Fibroblast of lung (primary cell): Measurements from ENCODE around the gene RXRA. TPM values are rescaled to one million over a fixed set of nuclear protein-coding genes. Genes with fewer than 3 reads are reported as not detected.

Source experiments
- DNase-seq, 2 donors: peaks; one replicate each; pipeline versions ENCODE4 v3.0.0 to v3.0.0-alpha.2; 2010; ENCODE audit warnings: low read depth in 2 of 2
- H2AFZ ChIP-seq: 2 replicates; pipeline ENCODE4 v1.5.1; 2012; ENCODE audit warnings: low read length, control low read depth, inconsistent platforms
- H3K27ac ChIP-seq: 2 replicates; pipeline ENCODE4 v1.5.1; 2011; ENCODE audit warnings: low read length, control low read depth; ENCODE audit not compliant: insufficient read depth
- H3K27me3 ChIP-seq: 2 replicates; pipeline ENCODE4 v1.5.1; 2011; ENCODE audit warnings: mild to moderate bottlenecking, low read length; ENCODE audit not compliant: control insufficient read depth, insufficient read depth
- H3K36me3 ChIP-seq: 2 replicates; pipeline ENCODE4 v1.5.1; 2011; ENCODE audit warnings: low read length; ENCODE audit not compliant: control insufficient read depth, insufficient read depth
- H3K4me1 ChIP-seq: 2 replicates; pipeline ENCODE4 v1.5.1; 2011; ENCODE audit warnings: low read length; ENCODE audit not compliant: control insufficient read depth, insufficient read depth; ENCODE audit errors: extremely low read depth
- H3K4me2 ChIP-seq: 2 replicates; pipeline ENCODE4 v1.5.1; 2011; ENCODE audit warnings: low read length, control low read depth; ENCODE audit not compliant: insufficient read depth; ENCODE audit errors: extremely low read depth
- H3K4me3 ChIP-seq, 4 experiments: fragments of 200-600 bp in 1 of 4; sonication (generic) in 1 of 4; replicated peaks in 1 of 4; 2 replicates each; pipeline ENCODE4 v1.5.1; 2011 to 2016; ENCODE audit warnings: low read length in 4 of 4, low read depth in 3 of 4, mild to moderate bottlenecking in 3 of 4, control low read depth in 2 of 4, inconsistent platforms in 1 of 4, mixed read lengths in 1 of 4; ENCODE audit not compliant: insufficient read depth in 1 of 4; ENCODE audit errors: control extremely low read depth in 1 of 4
- H3K79me2 ChIP-seq: 2 replicates; pipeline ENCODE4 v1.5.1; 2012; ENCODE audit warnings: mild to moderate bottlenecking, low read length, inconsistent platforms; ENCODE audit not compliant: control insufficient read depth, insufficient read depth
- H3K9ac ChIP-seq: 2 replicates; pipeline ENCODE4 v1.5.1; 2011; ENCODE audit warnings: mild to moderate bottlenecking, low read length, control low read depth; ENCODE audit not compliant: insufficient read depth
- H3K9me3 ChIP-seq: 2 replicates; pipeline ENCODE4 v1.5.1; 2012; ENCODE audit warnings: low read depth, low read length; ENCODE audit not compliant: control insufficient read depth, insufficient read depth
- H4K20me1 ChIP-seq: 2 replicates; pipeline ENCODE4 v1.5.1; 2011; ENCODE audit warnings: low read length; ENCODE audit not compliant: control insufficient read depth, insufficient read depth; ENCODE audit errors: extremely low read depth
- EZH2 ChIP-seq: IDR thresholded peaks from 2 replicates; pipeline ENCODE4 v1.5.1; 2012; ENCODE audit warnings: low read length, control low read depth, mild to moderate bottlenecking; ENCODE audit errors: missing control alignments
- polyA plus RNA-seq, 2 donors: library from polyadenylated mRNA; depleted of rRNA in 1 of 2; stranded (reverse) in 1 of 2; unstranded in 1 of 2; fragments of >200 nt; gene quantifications; 2 replicates each; pipeline ENCODE4 v1.2.1, GENCODE V29; 2011 to 2012; ENCODE audit warnings: missing spikeins in 1 of 2
- total RNA-seq: library from RNA; depleted of rRNA; stranded (reverse); fragments of >200 nt; gene quantifications from 2 replicates; pipeline ENCODE4 v1.2.1, GENCODE V29; 2014
- TF ChIP-seq, protein P1 (sequence below), 2 donors: IDR thresholded peaks in 1 of 2; conservative IDR thresholded peaks in 1 of 2; 1 replicate in 1 of 2; 2 replicates in 1 of 2; pipeline ENCODE4 v1.5.1; 2011 to 2012; ENCODE audit warnings: low read length in 2 of 2, control low read depth in 1 of 2, inconsistent platforms in 1 of 2, low read depth in 1 of 2, mild to moderate bottlenecking in 1 of 2

Gene RXRA
- total and polyA plus RNA-seq, 2 donors (not counting 1 experiment from before 2014, with no cell fraction given): 13.3 to 14.9 TPM

DNA sequence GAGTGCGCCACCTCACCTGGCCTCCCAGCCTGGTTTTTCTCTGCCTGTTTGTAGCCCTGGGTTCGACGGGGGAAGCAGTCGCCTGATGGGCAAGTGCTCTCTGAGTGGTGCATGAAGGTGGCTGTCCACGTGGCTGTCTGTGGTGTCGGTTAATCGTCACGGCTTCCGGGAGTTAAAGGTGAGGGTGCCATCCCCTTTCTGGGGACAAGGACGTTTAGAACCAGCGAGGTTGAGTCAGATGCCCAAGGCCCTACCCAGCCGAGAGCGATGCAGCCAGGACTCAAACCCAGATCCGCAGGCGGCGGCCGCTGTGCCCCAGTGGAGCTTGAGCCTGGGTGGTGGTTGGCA is 47.7 kb downstream of the RXRA start:
- H3K9me3 ChIP-seq: no peaks in the 10 kb centered on the region
- no peak overlapping the region for H2AFZ ChIP-seq
- no peaks in the 10 kb centered on the region for H3K36me3 ChIP-seq
- no peak overlapping the region for H3K27ac ChIP-seq
- peaks cover 15% of the 10 kb centered on the region for H3K4me1 ChIP-seq
- no peak overlapping the region for H3K4me2 ChIP-seq
- no peak overlapping the region for H3K9ac ChIP-seq
- no peak overlapping the region for H3K4me3 ChIP-seq
- peaks cover 23% of the 10 kb centered on the region for H3K79me2 ChIP-seq
- no peaks in the 10 kb centered on the region for H4K20me1 ChIP-seq
- no peaks in the 10 kb centered on the region for H3K27me3 ChIP-seq
- no peak for TF ChIP-seq EZH2
- TF ChIP-seq, protein P1, sequence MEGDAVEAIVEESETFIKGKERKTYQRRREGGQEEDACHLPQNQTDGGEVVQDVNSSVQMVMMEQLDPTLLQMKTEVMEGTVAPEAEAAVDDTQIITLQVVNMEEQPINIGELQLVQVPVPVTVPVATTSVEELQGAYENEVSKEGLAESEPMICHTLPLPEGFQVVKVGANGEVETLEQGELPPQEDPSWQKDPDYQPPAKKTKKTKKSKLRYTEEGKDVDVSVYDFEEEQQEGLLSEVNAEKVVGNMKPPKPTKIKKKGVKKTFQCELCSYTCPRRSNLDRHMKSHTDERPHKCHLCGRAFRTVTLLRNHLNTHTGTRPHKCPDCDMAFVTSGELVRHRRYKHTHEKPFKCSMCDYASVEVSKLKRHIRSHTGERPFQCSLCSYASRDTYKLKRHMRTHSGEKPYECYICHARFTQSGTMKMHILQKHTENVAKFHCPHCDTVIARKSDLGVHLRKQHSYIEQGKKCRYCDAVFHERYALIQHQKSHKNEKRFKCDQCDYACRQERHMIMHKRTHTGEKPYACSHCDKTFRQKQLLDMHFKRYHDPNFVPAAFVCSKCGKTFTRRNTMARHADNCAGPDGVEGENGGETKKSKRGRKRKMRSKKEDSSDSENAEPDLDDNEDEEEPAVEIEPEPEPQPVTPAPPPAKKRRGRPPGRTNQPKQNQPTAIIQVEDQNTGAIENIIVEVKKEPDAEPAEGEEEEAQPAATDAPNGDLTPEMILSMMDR (conservative IDR thresholded peaks at IDR 0.05 in 1 of 2, IDR thresholded peaks at IDR 0.05 in 1 of 2; ENCODE audit: low read depth in 1 of 2, low read length in 2 of 2): no peak
- no peak for DNase-seq

DNA sequence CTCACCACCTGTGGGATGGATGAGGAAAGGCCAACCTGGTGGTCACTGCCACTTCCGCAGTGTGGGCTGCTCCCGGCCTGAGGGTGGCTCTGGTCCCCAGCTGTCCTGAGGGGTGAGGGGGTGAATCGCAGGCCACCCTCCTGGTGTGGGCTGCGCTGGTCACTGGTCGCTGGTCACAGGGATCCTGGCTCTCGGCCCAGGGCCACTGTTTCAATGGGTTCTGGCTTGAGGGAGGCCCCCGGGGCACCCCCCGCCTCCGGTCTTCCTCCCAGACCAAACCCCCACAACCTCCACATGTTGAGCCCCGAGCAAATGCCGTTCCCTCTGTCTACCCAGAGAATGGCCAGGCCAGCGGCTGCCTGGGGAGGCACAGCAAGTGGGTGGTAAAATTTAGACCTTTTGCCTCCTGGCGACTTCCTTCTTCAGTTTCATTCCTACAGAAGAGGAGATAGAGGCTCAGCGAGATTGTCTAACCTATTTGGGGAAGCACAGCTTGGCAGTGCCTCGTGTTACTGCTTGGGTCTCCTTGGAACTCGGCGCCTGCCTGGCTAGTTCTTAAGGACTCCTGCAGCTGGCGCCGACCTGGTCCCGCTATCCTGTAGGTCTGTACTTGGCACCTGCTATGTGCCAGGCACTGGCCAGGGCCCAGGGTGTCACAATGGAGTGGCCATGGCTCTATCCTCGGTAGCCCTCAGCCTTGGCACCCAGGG is 48.2 kb downstream of the RXRA start:
- no peaks in the 10 kb centered on the region for H3K9me3 ChIP-seq
- H3K79me2 ChIP-seq: peaks cover 22% of the 10 kb centered on the region
- TF ChIP-seq, protein P1 (conservative IDR thresholded peaks at IDR 0.05 in 1 of 2, IDR thresholded peaks at IDR 0.05 in 1 of 2; ENCODE audit: low read depth in 1 of 2, low read length in 2 of 2): no peak
- no peak for TF ChIP-seq EZH2
- no peaks in the 10 kb centered on the region for H3K27me3 ChIP-seq
- H4K20me1 ChIP-seq: no peaks in the 10 kb centered on the region
- H3K27ac ChIP-seq: no peak overlapping the region
- peaks cover 15% of the 10 kb centered on the region for H3K4me1 ChIP-seq
- no peak overlapping the region for H3K4me3 ChIP-seq
- no peak overlapping the region for H2AFZ ChIP-seq
- no peak overlapping the region for H3K9ac ChIP-seq
- no peak overlapping the region for H3K4me2 ChIP-seq
- no peak for DNase-seq
- no peaks in the 10 kb centered on the region for H3K36me3 ChIP-seq

DNA sequence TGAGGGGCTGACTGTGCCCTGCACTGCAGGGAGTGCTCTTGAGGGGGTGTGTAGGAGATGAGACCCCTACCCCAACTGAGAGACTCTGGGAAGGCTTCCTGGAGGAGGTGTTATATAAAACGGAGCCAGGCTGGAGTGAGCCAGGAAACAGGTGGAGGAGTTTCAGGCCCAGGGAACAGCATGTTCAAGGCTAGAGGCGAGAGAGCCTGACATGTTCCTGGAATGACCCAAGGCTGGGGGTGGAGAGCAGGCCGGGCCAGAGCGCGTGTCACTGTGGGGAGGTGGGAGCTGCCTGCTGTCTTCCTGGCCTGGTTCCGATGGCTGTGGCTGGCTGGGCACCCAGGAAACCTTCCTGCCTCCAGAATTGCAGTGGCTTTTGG is 48.7 kb downstream of the RXRA start:
- TF ChIP-seq, protein P1 (conservative IDR thresholded peaks at IDR 0.05 in 1 of 2, IDR thresholded peaks at IDR 0.05 in 1 of 2; ENCODE audit: low read depth in 1 of 2, low read length in 2 of 2): no peak
- no peak for TF ChIP-seq EZH2
- no peaks in the 10 kb centered on the region for H3K27me3 ChIP-seq
- peak overlapping the region; percentile 32 for H3K27ac ChIP-seq
- H3K79me2 ChIP-seq: peaks cover 24% of the 10 kb centered on the region
- H3K36me3 ChIP-seq: no peaks in the 10 kb centered on the region
- no peaks in the 10 kb centered on the region for H4K20me1 ChIP-seq
- peak overlapping the region; percentile 30 for H3K9ac ChIP-seq
- peak; percentile 27 to 28 for DNase-seq
- no peak overlapping the region for H3K4me3 ChIP-seq
- no peak overlapping the region for H2AFZ ChIP-seq
- H3K4me1 ChIP-seq: peaks cover 15% of the 10 kb centered on the region
- H3K4me2 ChIP-seq: peak overlapping the region; percentile 68
- H3K9me3 ChIP-seq: no peaks in the 10 kb centered on the region
